Tibial nerve (tissue), 4 donors: ENCODE results near the gene STARD3.

Source experiments
- EP300 ChIP-seq, 2 donors: sonication (generic); formaldehyde crosslinking; IDR thresholded peaks; one replicate each; pipeline ENCODE4 v1.6.1; 2017; ENCODE audit warnings: antibody characterized with exemption in 2 of 2, mild to moderate bottlenecking in 1 of 2
- POLR2A ChIP-seq, 2 donors: fragments of 450-650 bp; IDR thresholded peaks; one replicate each; pipeline ENCODE4 v1.6.1; 2017; ENCODE audit warnings: antibody characterized with exemption in 2 of 2, mild to moderate bottlenecking in 2 of 2, moderate library complexity in 2 of 2
- TF ChIP-seq, protein P1 (sequence below), 5 experiments: fragments of 200-600 bp in 3 of 5; fragments of 450-650 bp in 2 of 5; sonication (generic) in 3 of 5; IDR thresholded peaks; one replicate each; pipeline ENCODE4 v1.5.1; 2016 to 2019; ENCODE audit warnings: antibody characterized with exemption in 5 of 5, mild to moderate bottlenecking in 3 of 5, moderate library complexity in 2 of 5

DNA sequence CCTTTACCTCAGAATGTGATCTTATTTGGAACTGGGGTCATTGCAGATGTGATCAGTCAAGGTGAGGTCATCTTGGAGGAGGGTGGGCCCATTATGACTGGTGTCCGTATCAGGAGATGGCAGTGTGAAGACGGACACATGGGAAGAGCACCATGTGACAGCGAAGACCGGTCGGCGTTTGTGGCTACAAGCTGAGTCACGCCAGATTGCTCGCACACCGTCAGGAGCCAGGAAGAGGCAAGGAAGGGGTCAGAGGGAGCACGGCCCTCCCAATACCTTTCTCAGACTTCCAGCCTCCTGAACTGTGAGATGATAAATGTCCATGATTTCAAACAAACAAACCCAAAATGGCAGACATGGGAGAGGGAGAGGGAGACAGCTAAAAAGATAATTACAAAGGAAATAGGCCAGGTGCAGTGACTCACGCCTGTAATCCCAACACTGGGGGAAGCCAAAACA is 13.2 kb downstream of the STARD3 start:
- TF ChIP-seq, protein P1, sequence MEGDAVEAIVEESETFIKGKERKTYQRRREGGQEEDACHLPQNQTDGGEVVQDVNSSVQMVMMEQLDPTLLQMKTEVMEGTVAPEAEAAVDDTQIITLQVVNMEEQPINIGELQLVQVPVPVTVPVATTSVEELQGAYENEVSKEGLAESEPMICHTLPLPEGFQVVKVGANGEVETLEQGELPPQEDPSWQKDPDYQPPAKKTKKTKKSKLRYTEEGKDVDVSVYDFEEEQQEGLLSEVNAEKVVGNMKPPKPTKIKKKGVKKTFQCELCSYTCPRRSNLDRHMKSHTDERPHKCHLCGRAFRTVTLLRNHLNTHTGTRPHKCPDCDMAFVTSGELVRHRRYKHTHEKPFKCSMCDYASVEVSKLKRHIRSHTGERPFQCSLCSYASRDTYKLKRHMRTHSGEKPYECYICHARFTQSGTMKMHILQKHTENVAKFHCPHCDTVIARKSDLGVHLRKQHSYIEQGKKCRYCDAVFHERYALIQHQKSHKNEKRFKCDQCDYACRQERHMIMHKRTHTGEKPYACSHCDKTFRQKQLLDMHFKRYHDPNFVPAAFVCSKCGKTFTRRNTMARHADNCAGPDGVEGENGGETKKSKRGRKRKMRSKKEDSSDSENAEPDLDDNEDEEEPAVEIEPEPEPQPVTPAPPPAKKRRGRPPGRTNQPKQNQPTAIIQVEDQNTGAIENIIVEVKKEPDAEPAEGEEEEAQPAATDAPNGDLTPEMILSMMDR (IDR thresholded peaks at IDR 0.05) = no peak
- TF ChIP-seq POLR2A (IDR thresholded peaks at IDR 0.05) (no peak), EP300 (IDR thresholded peaks at IDR 0.05) (no peak)
